HCT116 (cell line): Measurements from ENCODE around the gene MMP24. TPM values are rescaled to one million over a fixed set of nuclear protein-coding genes. Genes with fewer than 3 reads are reported as not detected.

Source experiments
- ATAC-seq: fragments of 200-7000 bp; cut with Tn5 transposase; 2 replicates; pipeline ENCODE4 v1.9.1; 2020; ENCODE audit warnings: mild to moderate bottlenecking, moderate library complexity
- BruUV-seq: library from RNA; stranded (reverse); fragments of 400-500 nt; replicated peaks from 2 replicates; lab custom pipeline; 2021; lab: Mats Ljungman, UMichigan
- CTCF ChIA-PET: fragments of 300-600 bp; sonication (Branson Sonifier 250); formaldehyde crosslinking; loops from one replicate; lab custom pipeline; 2021; ENCODE audit warnings: antibody characterized with exemption; lab: Charles Lee
- POLR2A ChIA-PET: fragments of 300-600, 350-600 bp; sonication (Branson Sonifier 250); formaldehyde crosslinking; loops from one replicate; lab custom pipeline; 2021; ENCODE audit warnings: antibody characterized with exemption; lab: Charles Lee
- RAD21 ChIA-PET, 2 experiments: fragments of 300-600 bp; sonication (Branson Sonifier 250); formaldehyde crosslinking; loops; one replicate each; lab custom pipeline; 2023; ENCODE audit warnings: low total read pairs in 2 of 2; ENCODE audit not compliant: uncharacterized antibody in 2 of 2, unreplicated experiment in 2 of 2, low non-redundant PET in 1 of 2; lab: Charles Lee
- DNase-seq: peaks from one replicate; pipeline ENCODE4 v3.0.0-alpha.2; 2010; ENCODE audit warnings: low read depth, low spot score
- H2AFZ ChIP-seq: fragments of 200-600 bp; shearing (Covaris generic), sonication (generic); 2 replicates; pipeline ENCODE4 v1.6.1; 2017; ENCODE audit warnings: low read depth, mixed run types, mixed read lengths, antibody characterized with exemption, low read length; ENCODE audit not compliant: poor library complexity, severe bottlenecking
- H3K27ac ChIP-seq: 2 replicates; pipeline ENCODE4 v1.5.1; 2012; ENCODE audit warnings: low read depth, low read length
- H3K27me3 ChIP-seq: fragments of 200-600 bp; sonication (generic); 2 replicates; pipeline ENCODE4 v1.6.1; 2016; ENCODE audit warnings: mixed run types, low read length, mixed read lengths; ENCODE audit not compliant: insufficient read depth
- H3K36me3 ChIP-seq, 2 experiments: fragments of 200-500 bp in 1 of 2; fragments of 200-600 bp in 1 of 2; sonication (Bioruptor generic) in 1 of 2; sonication (generic) in 1 of 2; 2 replicates each; pipeline versions ENCODE4 v1.5.1 to v1.6.1; 2014 to 2016; ENCODE audit warnings: low read length in 2 of 2, inconsistent platforms in 1 of 2, mixed read lengths in 1 of 2, mixed run types in 1 of 2; ENCODE audit not compliant: insufficient read depth in 2 of 2, control insufficient read depth in 1 of 2
- H3K4me1 ChIP-seq, 2 experiments: fragments of 200-600 bp in 1 of 2; sonication (generic) in 1 of 2; 2 replicates each; pipeline versions ENCODE4 v1.5.1 to v1.6.1; 2012 to 2017; ENCODE audit warnings: low read length in 2 of 2, inconsistent platforms in 1 of 2, mild to moderate bottlenecking in 1 of 2, mixed read lengths in 1 of 2, mixed run types in 1 of 2, moderate library complexity in 1 of 2; ENCODE audit not compliant: insufficient read depth in 2 of 2, control insufficient read depth in 1 of 2
- H3K4me2 ChIP-seq: fragments of 200-600 bp; sonication (generic); 2 replicates; pipeline ENCODE4 v1.6.1; 2017; ENCODE audit warnings: mixed run types, low read length, mixed read lengths
- H3K4me3 ChIP-seq, 2 experiments: fragments of 200-600 bp in 1 of 2; sonication (generic) in 1 of 2; replicated peaks in 1 of 2; 2 replicates each; pipeline ENCODE4 v1.5.1; 2011 to 2016; ENCODE audit warnings: low read length in 2 of 2, control low read depth in 1 of 2, low read depth in 1 of 2, mild to moderate bottlenecking in 1 of 2, mixed read lengths in 1 of 2, mixed run types in 1 of 2
- H3K79me2 ChIP-seq: fragments of 200-600 bp; sonication (generic); 2 replicates; pipeline ENCODE4 v1.6.1; 2017; ENCODE audit warnings: mild to moderate bottlenecking, mixed run types, low read length, moderate library complexity, mixed read lengths; ENCODE audit not compliant: insufficient read depth
- H3K9ac ChIP-seq: fragments of 200-600 bp; sonication (generic); 2 replicates; pipeline ENCODE4 v1.6.1; 2016; ENCODE audit warnings: low read length, mixed read lengths
- H3K9me2 ChIP-seq: fragments of 200-600 bp; sonication (generic), shearing (Covaris generic); 2 replicates; pipeline ENCODE4 v1.6.1; 2017; ENCODE audit warnings: mixed run types, mild to moderate bottlenecking, moderate library complexity; ENCODE audit not compliant: insufficient read depth
- H3K9me3 ChIP-seq, 2 experiments: fragments of 200-500 bp in 1 of 2; fragments of 200-600 bp in 1 of 2; sonication (Bioruptor generic) in 1 of 2; sonication (generic) in 1 of 2; 2 replicates each; pipeline ENCODE4 v1.6.1; 2014 to 2017; ENCODE audit warnings: low read length in 2 of 2, mixed read lengths in 2 of 2, inconsistent platforms in 1 of 2, low read depth in 1 of 2, mild to moderate bottlenecking in 1 of 2, mixed run types in 1 of 2, moderate library complexity in 1 of 2; ENCODE audit not compliant: control insufficient read depth in 1 of 2, insufficient read depth in 1 of 2
- H4K20me1 ChIP-seq: fragments of 200-600 bp; sonication (generic), shearing (Covaris generic); 2 replicates; pipeline ENCODE4 v1.6.1; 2017; ENCODE audit warnings: mixed run types, mild to moderate bottlenecking, moderate library complexity; ENCODE audit not compliant: insufficient read depth
- CBX3 ChIP-seq: IDR thresholded peaks from 2 replicates; pipeline ENCODE4 v1.6.1; 2012; ENCODE audit warnings: low read depth
- CTCF ChIP-seq, 3 experiments: fragments of 200-600 bp in 1 of 3; sonication (generic) in 1 of 3; IDR thresholded peaks in 2 of 3; conservative IDR thresholded peaks in 1 of 3; 2 replicates each; pipeline ENCODE4 v1.5.1; 2012 to 2017; ENCODE audit warnings: low read depth in 2 of 3, low read length in 2 of 3, antibody characterized with exemption in 1 of 3, borderline replicate concordance in 1 of 3, control low read depth in 1 of 3, mild to moderate bottlenecking in 1 of 3, mixed read lengths in 1 of 3, mixed run types in 1 of 3, moderate library complexity in 1 of 3; ENCODE audit not compliant: insufficient read depth in 1 of 3
- ELF1 ChIP-seq: IDR thresholded peaks from 2 replicates; pipeline ENCODE4 v1.6.1; 2012; ENCODE audit warnings: low read depth, borderline replicate concordance
- EZH2phosphoT487 ChIP-seq: fragments of 200-600 bp; IDR thresholded peaks from 2 replicates; pipeline ENCODE4 v1.6.1; 2018; ENCODE audit warnings: antibody characterized with exemption, borderline replicate concordance
- JUND ChIP-seq: IDR thresholded peaks from 2 replicates; pipeline ENCODE4 v1.6.1; 2012
- POLR2A ChIP-seq: IDR thresholded peaks from 2 replicates; pipeline ENCODE4 v1.7.0; 2011; ENCODE audit warnings: borderline replicate concordance; ENCODE audit not compliant: insufficient read depth, insufficient read length; ENCODE audit errors: extremely low read depth
- POLR2AphosphoS5 ChIP-seq: IDR thresholded peaks from 2 replicates; pipeline ENCODE4 v1.6.1; 2011; ENCODE audit warnings: mild to moderate bottlenecking, low read depth, low read length, moderate library complexity
- REST ChIP-seq: IDR thresholded peaks from 2 replicates; pipeline ENCODE4 v1.6.1; 2012; ENCODE audit warnings: low read depth
- SP1 ChIP-seq: IDR thresholded peaks from 2 replicates; pipeline ENCODE4 v1.6.1; 2012; ENCODE audit warnings: low read depth
- SRF ChIP-seq: IDR thresholded peaks from 2 replicates; pipeline ENCODE4 v1.6.1; 2012; ENCODE audit warnings: low read depth
- TCF7L2 ChIP-seq: IDR thresholded peaks from 2 replicates; pipeline ENCODE4 v1.7.0; 2011; ENCODE audit warnings: borderline replicate concordance, inconsistent platforms; ENCODE audit not compliant: insufficient read depth, insufficient read length; ENCODE audit errors: extremely low read depth
- YY1 ChIP-seq: IDR thresholded peaks from 2 replicates; pipeline ENCODE4 v1.6.1; 2011; ENCODE audit warnings: low read length, low read depth, moderate library complexity, mild to moderate bottlenecking; ENCODE audit not compliant: insufficient replicate concordance; ENCODE audit errors: extremely low read depth
- ZBTB33 ChIP-seq: IDR thresholded peaks from 2 replicates; pipeline ENCODE4 v1.6.1; 2011; ENCODE audit warnings: mild to moderate bottlenecking, low read length, moderate library complexity; ENCODE audit not compliant: insufficient replicate concordance; ENCODE audit errors: extremely low read depth
- ZFX ChIP-seq: fragments of 450-650 bp; IDR thresholded peaks from 2 replicates; pipeline ENCODE4 v1.6.1; 2017
- ZNF274 ChIP-seq: fragments of 200-500 bp; sonication (Bioruptor generic); IDR thresholded peaks from 2 replicates; pipeline ENCODE4 v1.6.1; 2014; ENCODE audit warnings: mild to moderate bottlenecking, low read depth, low read length, inconsistent platforms
- intact Hi-C: fragments of 100-400 bp; cut with micrococcal nuclease; formaldehyde crosslinking; loops from 2 replicates; pipeline ENCODE4 v1.10.0; 2022
- total RNA-seq: library from RNA; stranded (reverse); gene quantifications from one replicate; pipeline ENCODE4 v1.2.1, GENCODE V29; 2021; ENCODE audit not compliant: unreplicated experiment

MMP24 gene
- total RNA-seq, 1 experiment from 2014 or later: not detected

- ATAC-seq: no peak
- Histone ChIP-seq H3K4me3 (no peak overlapping the region), H2AFZ (no peak overlapping the region), H3K27ac (no peak overlapping the region), H3K9ac (no peak overlapping the region), H3K9me3 (no peaks in the 10 kb centered on the region), H3K9me2 (no peaks in the 10 kb centered on the region), H3K36me3 (peaks cover 9 to 22% of the 10 kb centered on the region in 2 experiments), H4K20me1 (no peaks in the 10 kb centered on the region), H3K27me3 (no peaks in the 10 kb centered on the region), H3K4me1 (peaks cover 7 to 23% of the 10 kb centered on the region in 2 experiments; a peak in 3 of 4 replicates), H3K79me2 (peaks cover 23% of the 10 kb centered on the region; the same call in 1 of the 2 replicates), H3K4me2 (no peak overlapping the region)
- ChIA-PET RAD21 (no interaction called here), POLR2A (no interaction called here), CTCF (no interaction called here)
- intact Hi-C loops: no loop called here
- no peak for TF ChIP-seq POLR2A
- no peak for TF ChIP-seq SP1
- TF ChIP-seq REST: no peak
- TF ChIP-seq ZNF274: no peak
- no peak for TF ChIP-seq TCF7L2
- no peak for TF ChIP-seq CBX3
- TF ChIP-seq ZBTB33: no peak
- TF ChIP-seq YY1: no peak
- no peak for TF ChIP-seq EZH2phosphoT487
- no peak for TF ChIP-seq CTCF (IDR thresholded peaks at IDR 0.05 in 2 of 3, conservative IDR thresholded peaks at IDR 0.05 in 1 of 3; ENCODE audit: borderline replicate concordance in 1 of 3, insufficient read depth in 1 of 3, low read depth in 2 of 3, low read length in 2 of 3)
- no peak for TF ChIP-seq ZFX
- no peak for TF ChIP-seq SRF
- TF ChIP-seq POLR2AphosphoS5: no peak
- no peak for TF ChIP-seq JUND
- no peak for TF ChIP-seq ELF1
- no peak for DNase-seq
- BruUV-seq: no TSS peak
Observed at GRCh38 chr20:35274172-35275092, 47.9 kb downstream of the MMP24 start.
